ENCODE data around the gene PERCC1.

DNA sequence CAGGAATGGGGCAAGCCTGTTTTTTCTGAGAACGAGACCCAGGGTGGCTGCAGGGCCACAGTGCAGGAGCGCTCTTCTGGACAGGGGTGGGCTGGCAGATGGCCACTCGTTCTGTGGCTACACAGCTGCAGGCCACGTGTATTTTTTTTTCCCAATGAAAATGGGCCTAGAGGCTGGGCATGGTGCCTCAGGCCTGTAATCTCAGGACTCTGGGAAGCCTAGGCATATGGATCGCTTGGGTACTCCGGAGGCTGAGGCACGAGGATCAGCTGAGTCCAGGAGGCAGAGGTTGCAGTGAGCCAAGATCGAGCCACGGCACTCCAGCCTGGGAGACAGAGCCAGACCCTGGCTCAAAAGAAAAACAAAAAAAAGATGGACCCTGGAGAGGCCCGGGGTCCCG, 23.1 kb upstream of the PERCC1 start:
- no peak for TF ChIP-seq HCFC1 (IDR thresholded peaks at IDR 0.05; ENCODE audit: low read depth, low read length)
- TF ChIP-seq CTCF (IDR thresholded peaks at IDR 0.05 in 2 of 3, conservative IDR thresholded peaks at IDR 0.05 in 1 of 3; ENCODE audit: insufficient read depth in 2 of 3, low read depth in 1 of 3, low read length in 3 of 3), result no peak
- no peak for TF ChIP-seq ZNF274 (IDR thresholded peaks at IDR 0.05; ENCODE audit: borderline replicate concordance, low read depth, low read length)
- TF ChIP-seq, protein P1, sequence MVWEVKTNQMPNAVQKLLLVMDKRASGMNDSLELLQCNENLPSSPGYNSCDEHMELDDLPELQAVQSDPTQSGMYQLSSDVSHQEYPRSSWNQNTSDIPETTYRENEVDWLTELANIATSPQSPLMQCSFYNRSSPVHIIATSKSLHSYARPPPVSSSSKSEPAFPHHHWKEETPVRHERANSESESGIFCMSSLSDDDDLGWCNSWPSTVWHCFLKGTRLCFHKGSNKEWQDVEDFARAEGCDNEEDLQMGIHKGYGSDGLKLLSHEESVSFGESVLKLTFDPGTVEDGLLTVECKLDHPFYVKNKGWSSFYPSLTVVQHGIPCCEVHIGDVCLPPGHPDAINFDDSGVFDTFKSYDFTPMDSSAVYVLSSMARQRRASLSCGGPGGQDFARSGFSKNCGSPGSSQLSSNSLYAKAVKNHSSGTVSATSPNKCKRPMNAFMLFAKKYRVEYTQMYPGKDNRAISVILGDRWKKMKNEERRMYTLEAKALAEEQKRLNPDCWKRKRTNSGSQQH (CRISPR knock-in tag; IDR thresholded peaks at IDR 0.05), result no peak
- TF ChIP-seq MEF2D (tag; conservative IDR thresholded peaks at IDR 0.05; ENCODE audit: low read depth), result no peak
- no peak for TF ChIP-seq CEBPB (tag; IDR thresholded peaks at IDR 0.05)
- TF ChIP-seq NR4A1 (CRISPR knock-in tag; IDR thresholded peaks at IDR 0.05), result no peak
- no peak for TF ChIP-seq NR4A1 (tag; IDR thresholded peaks at IDR 0.05)

Measured in K562 (cell line).